Activated naive CD8-positive, alpha-beta T cell treated with anti-CD3 and anti-CD28 coated beads for 36 hours (primary cell): Measurements from ENCODE around the gene PALD1. TPM values are rescaled to one million over a fixed set of nuclear protein-coding genes. Genes with fewer than 3 reads are reported as not detected.

Experiments
- DNase-seq: peaks from one replicate; pipeline ENCODE4 v3.0.0; 2021
- H3K27ac Mint-ChIP-seq: one replicate; pipeline ENCODE4 v1.8.0; 2022; ENCODE audit warnings: mild to moderate bottlenecking, moderate library complexity, mixed read lengths
- H3K27me3 Mint-ChIP-seq: one replicate; pipeline ENCODE4 v1.8.0; 2022; ENCODE audit warnings: mild to moderate bottlenecking, mixed read lengths
- H3K36me3 Mint-ChIP-seq: one replicate; pipeline ENCODE4 v1.8.0; 2021; ENCODE audit warnings: mild to moderate bottlenecking, mixed read lengths
- H3K4me1 Mint-ChIP-seq: one replicate; pipeline ENCODE4 v1.8.0; 2021; ENCODE audit warnings: mixed read lengths
- H3K4me3 Mint-ChIP-seq: one replicate; pipeline ENCODE4 v1.8.0; 2022; ENCODE audit warnings: mild to moderate bottlenecking, moderate library complexity, mixed read lengths
- H3K9me3 Mint-ChIP-seq: one replicate; pipeline ENCODE4 v1.8.0; 2022; ENCODE audit warnings: mixed read lengths
- total RNA-seq, 2 experiments: library from RNA; stranded (reverse); gene quantifications; one replicate each; pipeline ENCODE4 v1.2.3, GENCODE V29; 2021

The PALD1 gene
- 1 to 10 TPM; 2.7 to 3.1 TPM for total RNA-seq

- Mint-ChIP-seq H3K27me3 (peaks cover 39% of the 10 kb centered on the region), H3K36me3 (no peaks in the 10 kb centered on the region), H3K9me3 (no peaks in the 10 kb centered on the region), H3K4me3 (peak within 1 kb of the TSS; percentile 77), H3K4me1 (peaks cover 36% of the 10 kb centered on the region), H3K27ac (peak within 1 kb of the TSS; percentile 72)
- peak; percentile 67 for DNase-seq
Measured at GRCh38 chr10:70478191-70479164, at the start of gene PALD1. Gene PALD1, plus strand, starts transcription at chr10:70478767. Its CDS starts 47,185 bp downstream, at chr10:70525952.

- Mint-ChIP-seq H3K9me3 (no peaks in the 10 kb centered on the region), H3K27me3 (no peaks in the 10 kb centered on the region), H3K36me3 (peaks cover 2% of the 10 kb centered on the region), H3K4me3 (no peak overlapping the region), H3K4me1 (peaks cover 12% of the 10 kb centered on the region), H3K27ac (no peak overlapping the region)
- no peak for DNase-seq
Measured at GRCh38 chr10:70430493-70431445, 47.8 kb upstream of the PALD1 start.

- Mint-ChIP-seq H3K4me1 (peaks cover 12% of the 10 kb centered on the region), H3K36me3 (peaks cover 2% of the 10 kb centered on the region), H3K4me3 (no peak overlapping the region), H3K27ac (no peak overlapping the region), H3K27me3 (no peaks in the 10 kb centered on the region), H3K9me3 (no peaks in the 10 kb centered on the region)
- DNase-seq, result no peak
Measured at GRCh38 chr10:70432101-70432500, 46.5 kb upstream of the PALD1 start.

GRCh38 chr10:70432561-70433263 is 45.9 kb upstream of the PALD1 start:
- no peak for DNase-seq
- peak overlapping the region; percentile 17 for H3K27ac Mint-ChIP-seq
- no peaks in the 10 kb centered on the region for H3K9me3 Mint-ChIP-seq
- peaks cover 12% of the 10 kb centered on the region for H3K4me1 Mint-ChIP-seq
- no peak overlapping the region for H3K4me3 Mint-ChIP-seq
- no peaks in the 10 kb centered on the region for H3K27me3 Mint-ChIP-seq
- H3K36me3 Mint-ChIP-seq, result peaks cover 2% of the 10 kb centered on the region

GRCh38 chr10:70433581-70434280 is 44.8 kb upstream of the PALD1 start:
- Mint-ChIP-seq H3K36me3 (no peaks in the 10 kb centered on the region), H3K27ac (no peak overlapping the region), H3K4me1 (peaks cover 12% of the 10 kb centered on the region), H3K4me3 (no peak overlapping the region), H3K9me3 (no peaks in the 10 kb centered on the region), H3K27me3 (no peaks in the 10 kb centered on the region)
- no peak for DNase-seq

- Mint-ChIP-seq H3K27ac (no peak overlapping the region), H3K9me3 (no peaks in the 10 kb centered on the region), H3K4me3 (no peak overlapping the region), H3K4me1 (peaks cover 12% of the 10 kb centered on the region), H3K27me3 (peaks cover 15% of the 10 kb centered on the region), H3K36me3 (no peaks in the 10 kb centered on the region)
- DNase-seq, result no peak
Measured at GRCh38 chr10:70435241-70436085, 43.1 kb upstream of the PALD1 start.

- Mint-ChIP-seq H3K27me3 (peaks cover 36% of the 10 kb centered on the region), H3K4me1 (peaks cover 11% of the 10 kb centered on the region), H3K9me3 (no peaks in the 10 kb centered on the region), H3K4me3 (no peak overlapping the region), H3K36me3 (no peaks in the 10 kb centered on the region), H3K27ac (no peak overlapping the region)
- DNase-seq, result no peak
Measured at GRCh38 chr10:70437721-70438120, 40.8 kb upstream of the PALD1 start.

GRCh38 chr10:70440296-70441160 is 38.0 kb upstream of the PALD1 start:
- peak; percentile 15 for DNase-seq
- Mint-ChIP-seq H3K4me1 (peaks cover 8% of the 10 kb centered on the region), H3K9me3 (no peaks in the 10 kb centered on the region), H3K4me3 (peak overlapping the region; percentile 60), H3K27me3 (peaks cover 52% of the 10 kb centered on the region), H3K36me3 (no peaks in the 10 kb centered on the region), H3K27ac (no peak overlapping the region)

- no peak within 1 kb of the TSS for H3K27ac Mint-ChIP-seq
- H3K27me3 Mint-ChIP-seq, result peaks cover 52% of the 10 kb centered on the region
- H3K9me3 Mint-ChIP-seq, result no peaks in the 10 kb centered on the region
- peaks cover 8% of the 10 kb centered on the region for H3K4me1 Mint-ChIP-seq
- H3K36me3 Mint-ChIP-seq, result no peaks in the 10 kb centered on the region
- peak; percentile 11 for DNase-seq
- peak within 1 kb of the TSS; percentile 60 for H3K4me3 Mint-ChIP-seq
Measured at GRCh38 chr10:70441161-70441894, 37.2 kb upstream of the PALD1 start, which contains the start of gene NODAL. Gene NODAL, minus strand, starts transcription at chr10:70441681. Its CDS starts 14 bp downstream, at chr10:70441667.

GRCh38 chr10:70441895-70442309 is 36.7 kb upstream of the PALD1 start:
- Mint-ChIP-seq H3K9me3 (no peaks in the 10 kb centered on the region), H3K4me3 (no peak overlapping the region), H3K27ac (no peak overlapping the region), H3K27me3 (peaks cover 52% of the 10 kb centered on the region), H3K36me3 (no peaks in the 10 kb centered on the region), H3K4me1 (peaks cover 8% of the 10 kb centered on the region)
- no peak for DNase-seq

- H3K27ac Mint-ChIP-seq, result no peak overlapping the region
- H3K27me3 Mint-ChIP-seq, result peaks cover 52% of the 10 kb centered on the region
- peaks cover 8% of the 10 kb centered on the region for H3K4me1 Mint-ChIP-seq
- no peak for DNase-seq
- no peak overlapping the region for H3K4me3 Mint-ChIP-seq
- no peaks in the 10 kb centered on the region for H3K9me3 Mint-ChIP-seq
- no peaks in the 10 kb centered on the region for H3K36me3 Mint-ChIP-seq
Measured at GRCh38 chr10:70442332-70442988, 36.1 kb upstream of the PALD1 start.

- H3K27ac Mint-ChIP-seq, result no peak overlapping the region
- no peaks in the 10 kb centered on the region for H3K36me3 Mint-ChIP-seq
- H3K9me3 Mint-ChIP-seq, result no peaks in the 10 kb centered on the region
- H3K4me3 Mint-ChIP-seq, result no peak overlapping the region
- peaks cover 47% of the 10 kb centered on the region for H3K27me3 Mint-ChIP-seq
- DNase-seq, result no peak
- H3K4me1 Mint-ChIP-seq, result peaks cover 8% of the 10 kb centered on the region
Measured at GRCh38 chr10:70444744-70445143, 33.8 kb upstream of the PALD1 start.
